Measurements from ENCODE around the gene OLFM4. TPM values are rescaled to one million over a fixed set of nuclear protein-coding genes. Genes with fewer than 3 reads are reported as not detected.
"Not testable (repeated sequence)": the region's sequence is repeated elsewhere in the genome, so short reads cannot be mapped to it uniquely, and the experiment has no call there.

Gene OLFM4
- total RNA-seq, 1 donor from 2014 or later = not detected

- no peaks in the 10 kb centered on the region for H3K9me3 Mint-ChIP-seq
- intact Hi-C loops (cut with micrococcal nuclease) = no loop called here
- no peak for DNase-seq
- H3K4me3 Mint-ChIP-seq = no peak overlapping the region
- no peak overlapping the region for H3K27ac Mint-ChIP-seq
- H3K36me3 Mint-ChIP-seq (ENCODE audit: low read depth) = no peaks in the 10 kb centered on the region
- no peaks in the 10 kb centered on the region for H3K27me3 Mint-ChIP-seq
- no peaks in the 10 kb centered on the region for H3K4me1 Mint-ChIP-seq
Measured at GRCh38 chr13:53001444-53002225, 27.0 kb upstream of the OLFM4 start.

- Mint-ChIP-seq H3K4me1 (no peaks in the 10 kb centered on the region), H3K4me3 (no peak overlapping the region), H3K9me3 (no peaks in the 10 kb centered on the region), H3K27ac (no peak overlapping the region), H3K36me3 (ENCODE audit: low read depth) (no peaks in the 10 kb centered on the region), H3K27me3 (no peaks in the 10 kb centered on the region)
- intact Hi-C loops (cut with micrococcal nuclease) = no loop called here
- no peak for DNase-seq
Measured at GRCh38 chr13:53004573-53004972, 24.0 kb upstream of the OLFM4 start.

- no peak for DNase-seq
- Mint-ChIP-seq H3K27me3 (no peaks in the 10 kb centered on the region), H3K4me3 (no peak overlapping the region), H3K27ac (no peak overlapping the region), H3K4me1 (no peaks in the 10 kb centered on the region), H3K36me3 (ENCODE audit: low read depth) (no peaks in the 10 kb centered on the region), H3K9me3 (no peaks in the 10 kb centered on the region)
- intact Hi-C loops (cut with micrococcal nuclease) = no loop called here
Measured at GRCh38 chr13:53005626-53006025, 23.0 kb upstream of the OLFM4 start.

GRCh38 chr13:53007872-53008271, 20.7 kb upstream of the OLFM4 start:
- intact Hi-C loops (cut with micrococcal nuclease) = no loop called here
- H3K36me3 Mint-ChIP-seq (ENCODE audit: low read depth) = no peaks in the 10 kb centered on the region
- no peaks in the 10 kb centered on the region for H3K4me1 Mint-ChIP-seq
- no peak overlapping the region for H3K4me3 Mint-ChIP-seq
- no peak for DNase-seq
- no peaks in the 10 kb centered on the region for H3K9me3 Mint-ChIP-seq
- no peak overlapping the region for H3K27ac Mint-ChIP-seq
- no peaks in the 10 kb centered on the region for H3K27me3 Mint-ChIP-seq

- H3K4me1 Mint-ChIP-seq = no peaks in the 10 kb centered on the region
- H3K36me3 Mint-ChIP-seq (ENCODE audit: low read depth) = no peaks in the 10 kb centered on the region
- H3K4me3 Mint-ChIP-seq = no peak overlapping the region
- no peak for DNase-seq
- no peaks in the 10 kb centered on the region for H3K27me3 Mint-ChIP-seq
- intact Hi-C loops (cut with micrococcal nuclease) = no loop called here
- H3K9me3 Mint-ChIP-seq = no peaks in the 10 kb centered on the region
- H3K27ac Mint-ChIP-seq = no peak overlapping the region
Measured at GRCh38 chr13:53010374-53011105, 18.1 kb upstream of the OLFM4 start.

- no peak overlapping the region for H3K4me3 Mint-ChIP-seq
- H3K27ac Mint-ChIP-seq = no peak overlapping the region
- intact Hi-C loops (cut with micrococcal nuclease) = no loop called here
- no peaks in the 10 kb centered on the region for H3K36me3 Mint-ChIP-seq (ENCODE audit: low read depth)
- H3K4me1 Mint-ChIP-seq = no peaks in the 10 kb centered on the region
- no peaks in the 10 kb centered on the region for H3K9me3 Mint-ChIP-seq
- no peaks in the 10 kb centered on the region for H3K27me3 Mint-ChIP-seq
- DNase-seq = no peak
Measured at GRCh38 chr13:53012707-53013106, 15.9 kb upstream of the OLFM4 start.

- Mint-ChIP-seq H3K9me3 (no peaks in the 10 kb centered on the region), H3K36me3 (ENCODE audit: low read depth) (no peaks in the 10 kb centered on the region), H3K4me1 (no peaks in the 10 kb centered on the region), H3K27ac (no peak overlapping the region), H3K27me3 (no peaks in the 10 kb centered on the region), H3K4me3 (no peak overlapping the region)
- no peak for DNase-seq
- intact Hi-C loops (cut with micrococcal nuclease) = no loop called here
Measured at GRCh38 chr13:53013113-53013512, 15.5 kb upstream of the OLFM4 start.

GRCh38 chr13:53014018-53014417, 14.6 kb upstream of the OLFM4 start:
- H3K27ac Mint-ChIP-seq; H3K9me3 Mint-ChIP-seq; H3K36me3 Mint-ChIP-seq (ENCODE audit: low read depth); H3K4me1 Mint-ChIP-seq; DNase-seq; H3K27me3 Mint-ChIP-seq; intact Hi-C loops (cut with micrococcal nuclease); H3K4me3 Mint-ChIP-seq: not testable (repeated sequence)

GRCh38 chr13:53014495-53015443, 13.8 kb upstream of the OLFM4 start:
- Mint-ChIP-seq H3K9me3 (no peaks in the 10 kb centered on the region), H3K27me3 (no peaks in the 10 kb centered on the region), H3K36me3 (ENCODE audit: low read depth) (no peaks in the 10 kb centered on the region), H3K4me3 (no peak overlapping the region), H3K27ac (no peak overlapping the region), H3K4me1 (no peaks in the 10 kb centered on the region)
- DNase-seq = no peak
- intact Hi-C loops (cut with micrococcal nuclease) = no loop called here

GRCh38 chr13:53015971-53016370, 12.6 kb upstream of the OLFM4 start:
- intact Hi-C loops (cut with micrococcal nuclease) = no loop called here
- no peak overlapping the region for H3K4me3 Mint-ChIP-seq
- no peak for DNase-seq
- no peak overlapping the region for H3K27ac Mint-ChIP-seq
- H3K27me3 Mint-ChIP-seq = no peaks in the 10 kb centered on the region
- H3K4me1 Mint-ChIP-seq = no peaks in the 10 kb centered on the region
- no peaks in the 10 kb centered on the region for H3K36me3 Mint-ChIP-seq (ENCODE audit: low read depth)
- H3K9me3 Mint-ChIP-seq = no peaks in the 10 kb centered on the region

- Mint-ChIP-seq H3K36me3 (ENCODE audit: low read depth) (no peaks in the 10 kb centered on the region), H3K27ac (no peak overlapping the region), H3K4me1 (no peaks in the 10 kb centered on the region), H3K4me3 (no peak overlapping the region), H3K9me3 (no peaks in the 10 kb centered on the region), H3K27me3 (no peaks in the 10 kb centered on the region)
- intact Hi-C loops (cut with micrococcal nuclease) = no loop called here
- DNase-seq = no peak
Measured at GRCh38 chr13:53017433-53017970, 11.1 kb upstream of the OLFM4 start.

GRCh38 chr13:53018690-53019647, 9.6 kb upstream of the OLFM4 start:
- Mint-ChIP-seq H3K36me3 (ENCODE audit: low read depth) (no peaks in the 10 kb centered on the region), H3K4me1 (no peaks in the 10 kb centered on the region), H3K27ac (no peak overlapping the region), H3K27me3 (no peaks in the 10 kb centered on the region), H3K9me3 (no peaks in the 10 kb centered on the region), H3K4me3 (no peak overlapping the region)
- intact Hi-C loops (cut with micrococcal nuclease) = no loop called here
- no peak for DNase-seq
